ENCODE data around the gene CYP2S1.

DNA sequence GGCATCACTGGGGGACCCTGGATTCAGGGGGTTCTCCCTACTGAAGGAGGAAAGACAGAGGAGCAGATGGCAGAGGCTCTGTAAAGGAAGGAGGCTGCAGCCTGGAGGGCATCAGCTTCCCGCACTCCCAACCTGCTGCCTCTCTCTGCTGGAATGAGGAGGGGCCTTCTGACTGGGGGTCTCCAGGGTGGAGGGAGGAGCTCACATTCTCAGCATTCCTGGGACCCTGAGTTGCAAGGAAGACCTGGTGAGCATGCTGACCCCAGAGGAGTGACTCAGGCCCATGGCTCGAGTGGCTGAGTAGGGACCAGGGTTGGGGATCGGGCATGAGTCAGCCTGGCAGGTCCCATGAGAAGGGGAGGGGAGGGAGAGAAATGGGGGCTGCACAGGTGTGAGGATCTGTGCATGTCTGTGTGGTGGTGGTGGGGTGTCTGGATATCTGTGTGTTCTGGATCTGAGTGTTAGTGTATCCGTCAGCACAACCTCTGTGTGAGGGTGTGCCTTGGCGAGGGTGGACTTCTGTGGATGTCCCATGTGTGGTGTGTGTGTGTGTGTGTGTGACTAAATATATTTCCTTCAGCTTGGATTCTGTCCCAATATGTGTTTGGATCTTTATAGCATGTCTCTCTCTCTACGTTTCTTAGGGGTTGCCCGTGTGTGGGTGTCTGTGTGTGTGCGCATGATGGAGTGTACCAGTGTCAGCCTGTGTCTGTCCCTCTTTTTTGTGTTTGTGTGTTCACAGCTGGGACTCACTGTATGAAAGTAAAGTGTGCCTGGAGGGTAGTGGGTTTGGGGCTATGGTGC, 30.6 kb downstream of the CYP2S1 start:
- TF ChIP-seq CTCF (conservative IDR thresholded peaks at IDR 0.05; ENCODE audit: low read depth, low read length) (no peak), POLR2A (IDR thresholded peaks at IDR 0.05; ENCODE audit: low read depth, low read length) (peak; percentile 89), RCOR1 (IDR thresholded peaks at IDR 0.05; ENCODE audit: insufficient replicate concordance, low read length) (no peak), BHLHE40 (IDR thresholded peaks at IDR 0.05; ENCODE audit: low read depth, low read length) (peak; percentile 67), CEBPB (IDR thresholded peaks at IDR 0.05; ENCODE audit: low read depth, low read length) (no peak), RAD21 (IDR thresholded peaks at IDR 0.05; ENCODE audit: low read length) (no peak), SMC3 (IDR thresholded peaks at IDR 0.05; ENCODE audit: low read depth, low read length) (no peak), MAFK (IDR thresholded peaks at IDR 0.05; ENCODE audit: low read depth, low read length) (no peak), RFX5 (IDR thresholded peaks at IDR 0.05; ENCODE audit: low read depth, low read length) (no peak), MAZ (IDR thresholded peaks at IDR 0.05; ENCODE audit: borderline replicate concordance, low read depth, low read length) (peak; percentile 82; the same call in 1 of the 2 replicates)
- TF ChIP-seq, protein P1, sequence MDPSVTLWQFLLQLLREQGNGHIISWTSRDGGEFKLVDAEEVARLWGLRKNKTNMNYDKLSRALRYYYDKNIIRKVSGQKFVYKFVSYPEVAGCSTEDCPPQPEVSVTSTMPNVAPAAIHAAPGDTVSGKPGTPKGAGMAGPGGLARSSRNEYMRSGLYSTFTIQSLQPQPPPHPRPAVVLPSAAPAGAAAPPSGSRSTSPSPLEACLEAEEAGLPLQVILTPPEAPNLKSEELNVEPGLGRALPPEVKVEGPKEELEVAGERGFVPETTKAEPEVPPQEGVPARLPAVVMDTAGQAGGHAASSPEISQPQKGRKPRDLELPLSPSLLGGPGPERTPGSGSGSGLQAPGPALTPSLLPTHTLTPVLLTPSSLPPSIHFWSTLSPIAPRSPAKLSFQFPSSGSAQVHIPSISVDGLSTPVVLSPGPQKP (IDR thresholded peaks at IDR 0.05; ENCODE audit: borderline replicate concordance, low read depth, low read length): no peak
- TF ChIP-seq, protein P2, sequence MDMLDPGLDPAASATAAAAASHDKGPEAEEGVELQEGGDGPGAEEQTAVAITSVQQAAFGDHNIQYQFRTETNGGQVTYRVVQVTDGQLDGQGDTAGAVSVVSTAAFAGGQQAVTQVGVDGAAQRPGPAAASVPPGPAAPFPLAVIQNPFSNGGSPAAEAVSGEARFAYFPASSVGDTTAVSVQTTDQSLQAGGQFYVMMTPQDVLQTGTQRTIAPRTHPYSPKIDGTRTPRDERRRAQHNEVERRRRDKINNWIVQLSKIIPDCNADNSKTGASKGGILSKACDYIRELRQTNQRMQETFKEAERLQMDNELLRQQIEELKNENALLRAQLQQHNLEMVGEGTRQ (IDR thresholded peaks at IDR 0.05; ENCODE audit: low read depth, low read length): peak; percentile 13; the same call in 1 of the 2 replicates
